Measurements from ENCODE around the gene DNAAF3. TPM values are rescaled to one million over a fixed set of nuclear protein-coding genes. Genes with fewer than 3 reads are reported as not detected.
"Not testable (repeated sequence)": the region's sequence is repeated elsewhere in the genome, so short reads cannot be mapped to it uniquely, and the experiment has no call there.

The DNAAF3 gene
- total RNA-seq, 2 donors from 2014 or later = not detected

DNA sequence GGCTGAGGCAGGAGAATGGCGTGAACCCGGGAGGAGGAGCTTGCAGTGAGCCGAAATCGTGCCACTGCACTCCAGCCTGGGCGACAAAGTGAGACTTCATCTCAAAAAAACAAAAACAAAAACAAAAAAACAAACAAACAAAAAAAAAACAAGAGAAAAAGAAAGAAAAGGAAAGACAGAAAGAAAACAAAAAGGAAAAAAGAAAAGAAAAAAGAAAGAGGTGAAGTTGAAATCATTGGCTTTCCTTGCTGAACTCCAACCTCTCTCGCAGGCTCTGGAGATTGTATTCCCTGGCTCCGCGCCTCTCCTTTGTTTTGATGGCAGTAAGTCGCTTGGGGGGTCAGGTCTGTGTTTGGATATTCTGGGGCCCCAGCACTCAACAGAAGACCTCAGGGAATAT lies 5.9 kb upstream of the DNAAF3 start:
- not testable (repeated sequence) for ATAC-seq; H3K27ac Mint-ChIP-seq; DNase-seq (ENCODE audit: low spot score); H3K36me3 Mint-ChIP-seq; H3K9me3 Mint-ChIP-seq
- H3K4me3 Mint-ChIP-seq = peak overlapping the region; percentile 71
- peaks cover 0 to 11% of the 10 kb centered on the region in 2 donors for H3K4me1 Mint-ChIP-seq (ENCODE audit: low read depth in 2 of 2)
- peaks cover 31 to 44% of the 10 kb centered on the region in 2 donors for H3K27me3 Mint-ChIP-seq

DNA sequence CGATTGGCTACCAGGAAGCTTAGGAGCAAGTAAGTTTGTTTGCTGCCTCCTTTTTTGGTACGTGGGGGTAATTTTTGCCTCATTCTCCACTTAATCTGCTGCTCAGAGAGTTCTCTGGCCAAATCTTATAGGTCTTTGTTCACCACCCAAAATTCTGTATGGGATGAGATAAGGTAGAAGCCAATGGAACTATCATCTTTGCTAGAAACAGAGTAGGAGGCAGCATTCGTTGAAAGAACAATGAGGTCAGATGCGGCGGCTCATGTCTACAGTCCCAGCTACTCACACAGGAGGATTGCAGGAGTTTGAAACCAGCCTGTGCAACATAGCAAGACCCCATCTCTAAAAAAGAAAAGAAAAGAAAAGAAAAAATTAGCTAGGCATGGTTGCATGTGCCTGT lies 5.0 kb upstream of the DNAAF3 start:
- Mint-ChIP-seq H3K9me3 (no peaks in the 10 kb centered on the region), H3K4me1 (ENCODE audit: low read depth in 2 of 2) (peaks cover 9 to 19% of the 10 kb centered on the region in 2 donors), H3K4me3 (peak overlapping the region; percentile 7), H3K27ac (no peak overlapping the region), H3K36me3 (peaks cover 5% of the 10 kb centered on the region), H3K27me3 (peaks cover 40 to 48% of the 10 kb centered on the region in 2 donors)
- no peak for ATAC-seq
- no peak for DNase-seq (ENCODE audit: low spot score)

DNA sequence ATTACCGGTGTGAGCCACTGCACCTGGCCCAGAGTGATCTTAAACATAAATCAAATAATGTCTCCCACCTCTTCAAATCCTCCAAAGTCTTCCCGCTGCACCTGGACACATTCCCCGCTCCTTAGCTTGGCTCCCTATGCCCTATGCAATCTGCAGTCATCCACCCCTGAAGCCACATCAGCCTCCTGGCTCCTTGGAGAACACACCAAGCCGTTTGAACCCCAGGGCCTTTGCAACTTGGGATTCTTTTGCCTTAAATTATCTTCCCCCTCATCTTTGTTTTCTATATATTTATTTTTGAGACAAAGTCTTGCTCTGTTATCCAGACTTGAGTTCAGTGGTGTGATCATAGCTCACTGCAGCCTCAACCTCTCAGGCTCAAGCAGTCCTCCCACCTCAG lies 2.7 kb upstream of the DNAAF3 start:
- peaks cover 43 to 49% of the 10 kb centered on the region in 2 donors for H3K27me3 Mint-ChIP-seq

DNA sequence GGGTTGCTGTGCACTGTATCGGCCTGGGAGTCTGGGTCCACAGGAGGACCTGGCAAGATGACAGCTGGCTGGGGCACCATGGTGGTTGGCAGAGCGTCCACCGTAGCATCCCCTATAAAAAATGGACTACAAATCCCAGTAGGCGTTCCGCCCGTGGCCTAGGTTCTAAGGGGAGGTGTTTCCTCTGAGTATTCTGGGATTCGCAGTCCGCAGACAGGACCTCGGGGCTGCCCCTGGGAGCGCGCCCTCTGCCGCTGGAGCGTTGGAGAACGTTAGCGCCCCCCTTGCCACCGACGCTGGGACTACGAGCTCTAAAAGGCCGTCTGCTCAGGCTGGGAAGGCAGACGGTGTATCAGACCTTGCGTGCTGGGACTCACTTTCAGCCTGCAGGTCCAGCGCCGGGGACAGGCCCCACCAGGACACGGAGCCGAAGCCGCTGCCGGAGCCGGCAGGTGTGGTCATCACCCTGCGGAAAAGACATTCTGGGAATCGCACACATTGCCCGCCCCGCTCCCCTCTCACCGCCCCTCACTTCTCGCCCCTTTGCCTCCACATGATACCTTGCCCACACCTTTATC lies 372 bp downstream of the DNAAF3 start:
- Mint-ChIP-seq H3K27ac (peak overlapping the region in 1 of 2 donors; percentile 52), H3K27me3 (peaks cover 25 to 33% of the 10 kb centered on the region in 2 donors), H3K4me1 (ENCODE audit: low read depth in 2 of 2) (peaks cover 10 to 11% of the 10 kb centered on the region in 2 donors), H3K9me3 (no peaks in the 10 kb centered on the region), H3K36me3 (peaks cover 5% of the 10 kb centered on the region), H3K4me3 (peak overlapping the region; percentile 75)
- DNase-seq (ENCODE audit: low spot score) (no peak), ATAC-seq (peak; percentile 48 to 79)

More for the DNA sequence above, 2.7 kb upstream of the DNAAF3 start:
- Mint-ChIP-seq H3K4me3 (no peak overlapping the region), H3K9me3 (no peaks in the 10 kb centered on the region), H3K27ac (no peak overlapping the region), H3K4me1 (ENCODE audit: low read depth in 2 of 2) (peaks cover 11 to 18% of the 10 kb centered on the region in 2 donors), H3K36me3 (peaks cover 5% of the 10 kb centered on the region)
- ATAC-seq (no peak), DNase-seq (ENCODE audit: low spot score) (no peak)

DNA sequence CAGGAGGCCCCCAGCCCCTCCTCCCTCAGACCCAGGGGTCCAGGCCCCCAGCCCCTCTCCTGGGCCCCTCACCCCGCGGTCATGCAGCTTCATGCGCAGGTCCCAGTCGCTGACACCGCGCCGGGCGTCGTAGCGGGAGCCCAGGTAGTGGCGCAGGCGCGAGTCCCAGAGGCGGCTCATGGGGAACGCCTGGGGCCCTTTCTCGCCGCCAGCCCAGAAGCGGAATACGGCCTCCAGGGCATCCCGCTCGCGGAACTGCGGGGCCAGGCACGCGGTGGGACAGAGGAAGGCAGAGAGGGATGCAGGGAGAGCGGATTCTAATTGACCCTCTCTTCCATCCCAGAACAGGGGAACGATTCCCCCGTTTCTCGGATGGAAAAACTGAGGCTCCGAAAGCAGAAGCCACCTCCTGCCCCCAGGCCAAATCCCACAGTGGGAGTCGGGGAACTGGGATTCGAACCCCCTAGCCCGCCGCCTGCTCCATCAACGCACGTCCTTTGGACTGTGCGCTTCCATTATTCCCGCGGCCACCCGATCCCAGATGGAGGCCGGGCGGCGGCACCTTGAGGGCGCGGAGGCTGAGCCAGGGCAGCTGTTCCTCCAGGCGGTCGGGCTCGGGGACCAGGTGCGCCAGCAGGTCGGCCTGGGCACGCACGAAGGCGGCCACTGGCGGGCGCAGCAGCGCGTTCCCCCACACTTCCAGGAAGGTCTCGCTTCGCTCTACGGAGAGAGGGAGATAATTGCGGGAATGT lies 4.7 kb downstream of the DNAAF3 start:
- Mint-ChIP-seq H3K4me3 (no peak overlapping the region), H3K4me1 (ENCODE audit: low read depth in 2 of 2) (peaks cover 12 to 14% of the 10 kb centered on the region in 2 donors), H3K27ac (no peak overlapping the region), H3K27me3 (peaks cover 11 to 29% of the 10 kb centered on the region in 2 donors), H3K36me3 (peaks cover 1% of the 10 kb centered on the region), H3K9me3 (no peaks in the 10 kb centered on the region)
- ATAC-seq = no peak
- DNase-seq (ENCODE audit: low spot score) = no peak

DNA sequence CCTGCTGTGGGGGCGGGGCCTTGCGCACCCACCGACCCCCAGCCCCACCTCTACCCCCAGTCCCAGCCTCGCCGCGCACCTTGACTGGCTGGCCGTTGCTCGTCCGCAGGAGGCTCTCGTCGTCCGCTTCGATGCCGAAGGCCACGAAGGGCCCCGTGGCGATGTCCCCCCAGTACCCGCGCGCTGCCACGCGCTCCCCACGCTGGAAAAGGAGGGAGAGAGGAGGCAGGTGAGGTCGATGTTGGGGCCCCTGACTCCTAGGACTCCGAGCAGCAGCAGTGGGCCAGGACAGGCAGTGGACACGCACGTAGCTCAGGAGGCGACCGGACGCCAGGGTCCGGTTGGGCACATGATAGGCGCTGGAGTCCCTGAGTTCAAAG lies 5.4 kb downstream of the DNAAF3 start:
- H3K4me1 Mint-ChIP-seq (ENCODE audit: low read depth in 2 of 2) = peaks cover 6 to 13% of the 10 kb centered on the region in 2 donors
- H3K36me3 Mint-ChIP-seq = no peaks in the 10 kb centered on the region
- no peaks in the 10 kb centered on the region for H3K9me3 Mint-ChIP-seq
- H3K27ac Mint-ChIP-seq = no peak overlapping the region
- H3K4me3 Mint-ChIP-seq = peak overlapping the region; percentile 17
- no peak for DNase-seq (ENCODE audit: low spot score)
- peaks cover 4 to 29% of the 10 kb centered on the region in 2 donors for H3K27me3 Mint-ChIP-seq
- ATAC-seq = no peak

DNA sequence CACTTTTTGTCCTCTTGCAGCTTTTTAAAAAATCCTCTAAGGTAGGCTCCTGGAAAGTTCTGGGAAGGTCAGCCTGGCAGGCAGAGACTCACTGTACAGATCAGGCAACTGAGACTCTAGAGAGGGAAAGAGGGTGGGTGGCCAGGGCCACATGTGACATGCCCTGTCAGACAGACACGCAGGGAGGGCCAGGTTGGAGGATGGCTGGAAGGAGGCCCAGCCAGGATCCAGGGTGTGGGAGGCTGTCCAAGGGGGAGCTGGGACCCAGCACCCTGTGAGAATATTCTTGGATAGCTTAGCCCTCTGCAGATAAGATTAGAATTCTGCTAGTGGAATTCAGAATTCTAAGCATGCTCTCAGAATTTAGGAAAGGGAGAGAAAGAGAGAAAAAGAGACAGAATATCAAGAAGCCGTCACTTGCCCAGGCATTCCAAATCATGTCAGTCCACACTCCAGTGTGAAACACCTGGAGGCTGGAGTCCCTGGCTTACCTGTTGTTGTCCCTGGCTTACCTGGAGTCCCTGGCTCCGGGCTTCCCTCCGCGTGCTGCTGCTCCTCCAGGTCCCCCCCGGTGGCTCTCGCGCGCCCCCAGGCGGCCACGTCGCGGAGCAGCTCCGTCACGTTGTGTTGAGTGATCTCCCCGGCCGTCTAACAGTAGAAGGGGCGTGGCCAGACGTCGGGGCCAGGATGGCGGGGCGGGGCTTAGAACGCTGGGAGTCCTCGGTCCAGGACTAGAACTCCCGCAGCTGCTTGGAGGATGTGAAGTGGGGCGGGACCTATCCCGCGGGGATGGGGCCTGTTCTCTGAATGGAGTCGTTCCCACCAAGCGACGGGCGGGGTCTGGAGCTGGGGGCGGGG lies 6.1 kb downstream of the DNAAF3 start:
- Mint-ChIP-seq H3K27me3 (peaks cover 4 to 24% of the 10 kb centered on the region in 2 donors), H3K4me3 (peak overlapping the region; percentile 17), H3K4me1 (ENCODE audit: low read depth in 2 of 2) (peaks cover 6 to 13% of the 10 kb centered on the region in 2 donors), H3K36me3 (no peaks in the 10 kb centered on the region), H3K27ac (peak overlapping the region in 1 of 2 donors; percentile 23), H3K9me3 (no peaks in the 10 kb centered on the region)
- DNase-seq (ENCODE audit: low spot score) (peak; percentile 92), ATAC-seq (peak; percentile 94 to 97)

DNA sequence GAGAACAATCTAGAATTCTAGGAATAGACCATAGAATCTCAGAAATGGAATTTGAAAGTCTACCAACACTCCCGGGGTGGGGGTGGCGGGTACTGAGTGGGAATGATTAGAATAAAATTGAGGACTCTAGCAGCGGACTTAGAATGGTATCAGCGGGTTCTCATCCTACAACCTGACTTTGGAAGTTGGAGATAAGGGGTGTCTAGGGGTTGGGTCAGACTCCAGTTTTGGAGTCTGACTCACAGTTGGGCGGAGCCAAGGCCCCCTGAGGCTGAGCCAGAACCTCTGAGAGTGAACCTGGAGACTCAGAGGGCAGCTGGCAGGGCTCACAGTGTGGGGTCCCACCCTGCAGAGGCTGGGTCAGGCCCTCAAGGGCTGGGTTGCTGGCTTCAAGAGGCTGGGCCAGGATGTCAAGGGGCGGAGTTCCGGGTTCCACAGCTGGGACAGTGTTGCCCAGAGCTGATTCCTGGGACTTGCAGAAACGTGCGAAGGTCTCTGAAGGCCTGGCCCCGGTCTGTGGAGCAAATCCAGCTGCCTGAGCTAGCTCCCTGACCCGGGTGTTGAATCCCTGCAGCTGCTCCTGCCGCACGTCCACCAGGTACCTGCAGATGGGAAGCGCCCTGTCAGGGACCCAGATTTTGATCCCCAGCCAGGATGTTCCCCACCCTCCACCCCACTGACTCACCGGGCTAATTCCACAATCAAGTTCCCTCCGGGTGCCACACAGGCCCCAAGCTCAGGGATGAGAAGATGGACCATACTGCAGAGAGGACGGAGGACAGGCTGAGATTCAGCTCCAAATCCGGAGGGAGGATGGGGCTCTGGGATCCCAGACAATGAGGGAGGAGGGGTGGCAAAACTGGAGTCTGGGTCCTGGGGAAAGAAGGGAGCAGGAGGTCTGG lies 7.3 kb downstream of the DNAAF3 start:
- H3K4me1 Mint-ChIP-seq (ENCODE audit: low read depth in 2 of 2) = peaks cover 11 to 19% of the 10 kb centered on the region in 2 donors

DNA sequence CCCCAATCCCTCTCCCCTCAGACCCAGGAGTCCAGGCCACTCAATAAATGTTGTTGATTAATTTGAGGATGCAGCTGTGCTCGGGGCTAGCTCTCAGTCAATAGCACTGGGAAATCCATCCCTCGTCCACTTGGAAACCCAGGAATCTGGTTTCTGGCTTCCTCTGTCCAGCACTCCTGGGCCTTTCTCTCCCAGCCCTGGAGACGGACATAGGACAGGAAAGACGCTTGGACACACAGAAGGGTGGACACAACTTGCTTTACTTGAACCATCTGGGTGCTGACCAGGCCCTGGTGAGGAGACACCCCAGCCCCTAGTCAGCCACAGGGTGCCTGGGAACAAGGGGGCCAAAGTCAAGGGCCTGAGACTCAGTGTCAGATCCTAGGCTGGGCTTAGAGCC lies 8.0 kb downstream of the DNAAF3 start:
- Mint-ChIP-seq H3K27me3 (peaks cover 4 to 28% of the 10 kb centered on the region in 2 donors), H3K4me3 (no peak overlapping the region), H3K4me1 (ENCODE audit: low read depth in 2 of 2) (peaks cover 16 to 24% of the 10 kb centered on the region in 2 donors), H3K9me3 (no peaks in the 10 kb centered on the region), H3K36me3 (no peaks in the 10 kb centered on the region), H3K27ac (no peak overlapping the region)
- ATAC-seq (no peak), DNase-seq (ENCODE audit: low spot score) (no peak)

More for the DNA sequence above, 7.3 kb downstream of the DNAAF3 start:
- no peak overlapping the region for H3K4me3 Mint-ChIP-seq
- H3K36me3 Mint-ChIP-seq = no peaks in the 10 kb centered on the region
- no peaks in the 10 kb centered on the region for H3K9me3 Mint-ChIP-seq
- ATAC-seq = no peak
- DNase-seq (ENCODE audit: low spot score) = no peak
- H3K27ac Mint-ChIP-seq = no peak overlapping the region
- peaks cover 4 to 27% of the 10 kb centered on the region in 2 donors for H3K27me3 Mint-ChIP-seq

DNA sequence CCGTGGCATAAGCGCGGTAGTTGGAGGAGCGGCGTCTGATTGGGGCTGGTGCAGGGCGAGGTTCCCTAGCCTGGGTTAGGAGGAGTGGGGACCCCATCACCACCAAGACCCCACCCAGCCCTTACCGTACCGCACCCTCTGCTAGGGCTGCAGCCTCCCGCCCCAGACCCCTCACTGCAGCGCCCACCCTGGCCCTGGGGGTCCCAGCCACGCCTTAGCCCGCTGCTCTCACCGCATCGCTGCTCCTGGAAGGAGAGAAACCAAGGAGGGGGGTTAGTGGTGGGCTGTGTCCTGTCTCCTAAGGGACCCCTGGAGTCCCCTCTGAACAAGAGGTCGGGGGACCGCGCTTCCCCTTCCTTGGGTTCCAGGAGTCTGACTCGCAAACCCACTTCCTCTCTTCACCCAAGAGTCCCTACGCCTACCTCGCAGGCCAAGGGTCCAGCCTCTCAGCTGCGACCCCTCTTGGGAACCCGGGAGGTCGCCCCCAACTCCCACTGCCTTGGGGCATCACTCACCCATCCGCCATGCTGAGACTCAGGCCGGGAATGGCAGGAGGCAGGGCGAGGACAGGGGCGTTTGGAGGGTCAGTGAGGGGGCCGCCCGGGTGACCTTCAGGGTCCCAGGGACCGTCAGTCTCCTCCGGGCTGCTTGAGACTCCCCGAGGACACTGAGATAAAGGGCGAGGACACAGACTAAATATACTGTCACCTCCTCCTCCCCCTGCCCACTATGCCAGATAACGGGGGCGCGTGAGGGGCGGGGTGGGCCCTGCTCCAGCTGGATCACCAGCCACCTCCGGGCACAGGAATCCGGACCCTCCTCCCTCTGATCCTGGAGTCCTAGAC lies 9.1 kb downstream of the DNAAF3 start, which contains the start of gene TNNI3:
Gene TNNI3, minus strand, starts transcription at position 669 of the 845 bp plus-strand sequence. Its CDS starts 143 bp downstream, at position 526.
- no peaks in the 10 kb centered on the region for H3K36me3 Mint-ChIP-seq
- H3K9me3 Mint-ChIP-seq = peaks cover under 1% of the 10 kb centered on the region
- DNase-seq (ENCODE audit: low spot score) (no peak), ATAC-seq (no peak)
- peaks cover 4 to 28% of the 10 kb centered on the region in 2 donors for H3K27me3 Mint-ChIP-seq
- no peak within 1 kb of the TSS for H3K4me3 Mint-ChIP-seq
- no peak within 1 kb of the TSS for H3K27ac Mint-ChIP-seq
- peaks cover 18 to 25% of the 10 kb centered on the region in 2 donors for H3K4me1 Mint-ChIP-seq (ENCODE audit: low read depth in 2 of 2)

DNA sequence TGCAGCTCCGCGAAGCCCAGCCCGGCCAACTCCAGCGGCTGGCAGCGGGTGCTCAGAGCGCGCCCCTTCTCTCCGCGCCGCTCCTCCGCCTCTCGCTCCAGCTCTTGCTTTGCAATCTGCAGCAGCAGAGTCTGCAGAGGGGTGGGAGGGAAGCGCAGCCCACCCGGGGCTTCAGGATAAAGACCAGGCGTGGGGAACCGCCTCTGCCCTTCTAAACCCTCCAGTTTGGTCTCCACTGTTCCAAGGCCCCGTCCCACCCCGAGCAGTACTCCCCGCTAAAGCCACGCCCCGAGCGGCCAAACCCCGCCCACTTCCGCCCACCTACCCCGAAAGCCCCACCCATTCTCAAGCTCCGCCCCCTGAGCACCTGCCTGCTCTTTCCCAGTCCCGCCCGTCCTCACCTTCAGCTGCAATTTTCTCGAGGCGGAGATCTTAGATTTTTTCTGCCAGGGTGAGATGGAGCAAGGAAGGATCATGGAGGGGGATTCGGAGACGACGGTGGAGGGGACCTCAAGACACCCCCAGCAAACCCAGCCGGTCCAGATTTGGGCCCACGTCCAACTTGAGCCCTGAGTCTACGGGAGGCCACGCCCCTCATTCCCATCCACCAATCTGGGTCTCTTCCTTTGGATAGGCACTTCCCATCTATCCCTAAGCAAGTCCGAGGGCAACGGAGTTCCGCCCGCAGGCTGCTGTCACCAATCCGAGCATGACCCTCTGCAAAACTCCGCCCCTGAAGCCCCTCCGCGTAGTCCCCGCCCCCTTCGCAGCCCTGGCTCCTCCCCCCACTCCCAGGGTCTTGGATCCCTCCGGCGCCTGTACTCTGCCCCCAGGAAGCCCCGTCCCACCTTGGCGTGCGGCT lies 10.0 kb downstream of the DNAAF3 start:
- H3K9me3 Mint-ChIP-seq = peaks cover 6% of the 10 kb centered on the region
- no peak overlapping the region for H3K27ac Mint-ChIP-seq
- H3K27me3 Mint-ChIP-seq = peaks cover 4 to 33% of the 10 kb centered on the region in 2 donors
- DNase-seq (ENCODE audit: low spot score) (no peak), ATAC-seq (no peak)
- no peaks in the 10 kb centered on the region for H3K36me3 Mint-ChIP-seq
- no peak overlapping the region for H3K4me3 Mint-ChIP-seq
- peaks cover 26 to 31% of the 10 kb centered on the region in 2 donors for H3K4me1 Mint-ChIP-seq (ENCODE audit: low read depth in 2 of 2)
